Lung (tissue), 12 donors: ENCODE data around the gene STX4. TPM values are rescaled to one million over a fixed set of nuclear protein-coding genes. Genes with fewer than 3 reads are reported as not detected.
A peak's percentile ranks its signal among the peaks of the same experiment; 100 is the strongest.

Source experiments
- ATAC-seq: fragments of 200-7000 bp; cut with Tn5 transposase; one replicate; pipeline ENCODE4 v1.9.1; 2020; ENCODE audit warnings: moderate number of reproducible peaks; ENCODE audit not compliant: insufficient read depth, low FRiP score
- DNase-seq, 3 donors: peaks; one replicate each; pipeline ENCODE4 v3.0.0-alpha.2; 2013 to 2017
- H3K27ac ChIP-seq, 2 donors: one replicate each; pipeline ENCODE4 v1.5.1; 2013; ENCODE audit warnings: mild to moderate bottlenecking in 2 of 2, moderate library complexity in 2 of 2, control low read depth in 1 of 2, inconsistent platforms in 1 of 2, low read depth in 1 of 2, low read length in 1 of 2
- H3K27me3 ChIP-seq, 3 donors: one replicate each; pipeline ENCODE4 v1.5.1; 2013; ENCODE audit warnings: low read length in 2 of 3; ENCODE audit not compliant: control insufficient read depth in 3 of 3, insufficient read depth in 3 of 3
- H3K36me3 ChIP-seq, 4 donors: one replicate each; pipeline ENCODE4 v1.5.1; 2013; ENCODE audit warnings: low read length in 4 of 4, mild to moderate bottlenecking in 1 of 4, moderate library complexity in 1 of 4; ENCODE audit not compliant: control insufficient read depth in 4 of 4, insufficient read depth in 4 of 4
- H3K4me1 ChIP-seq, 5 donors: one replicate each; pipeline ENCODE4 v1.5.1; 2013; ENCODE audit warnings: low read length in 5 of 5, mild to moderate bottlenecking in 2 of 5, moderate library complexity in 1 of 5; ENCODE audit not compliant: control insufficient read depth in 5 of 5, insufficient read depth in 5 of 5
- H3K4me3 ChIP-seq: one replicate; pipeline ENCODE4 v1.5.1; 2013; ENCODE audit warnings: mild to moderate bottlenecking, control low read depth, moderate library complexity
- H3K9ac ChIP-seq, 2 donors: one replicate each; pipeline ENCODE4 v1.5.1; 2013; ENCODE audit warnings: low read length in 2 of 2, control low read depth in 1 of 2; ENCODE audit not compliant: insufficient read depth in 1 of 2
- H3K9me3 ChIP-seq, 4 donors: one replicate each; pipeline ENCODE4 v1.5.1; 2013; ENCODE audit warnings: low read length in 3 of 4, mild to moderate bottlenecking in 1 of 4, moderate library complexity in 1 of 4; ENCODE audit not compliant: control insufficient read depth in 4 of 4, insufficient read depth in 3 of 4
- CTCF ChIP-seq: IDR thresholded peaks from 2 replicates; pipeline ENCODE4 v1.5.1; 2012; ENCODE audit warnings: mild to moderate bottlenecking; ENCODE audit errors: control extremely low read depth, extremely low read depth
- WGBS, 2 donors: extraction: QIAGEN DNeasy Blood & Tissue Kit; methylation state at CpG; one replicate each; pipeline ENCODE4 v1.1.7; 2013; 5-methylcytosine and 5-hydroxymethylcytosine counted together
- polyA plus RNA-seq, 2 donors: library from polyadenylated mRNA; stranded (reverse); fragments of 200-250 nt; gene quantifications; one replicate each; pipeline ENCODE4 v1.2.1, GENCODE V29; 2013
- total RNA-seq, 2 donors: library from RNA; depleted of rRNA in 1 of 2; stranded (reverse); fragments of >200 nt in 1 of 2; gene quantifications; one replicate each; pipeline ENCODE4 v1.2.1, GENCODE V29; 2014 to 2021
- donor health status: control.
- donor health status: control.
- donor health status: Bipolar disorder and iron deficiency.
- donor health status: healthy.
- donor health status: DM: yes; HTN: yes; CAD: no.

The STX4 gene
- total and polyA plus RNA-seq, 4 donors, result 41.6 to 98.3 (median 85.7) TPM

DNA sequence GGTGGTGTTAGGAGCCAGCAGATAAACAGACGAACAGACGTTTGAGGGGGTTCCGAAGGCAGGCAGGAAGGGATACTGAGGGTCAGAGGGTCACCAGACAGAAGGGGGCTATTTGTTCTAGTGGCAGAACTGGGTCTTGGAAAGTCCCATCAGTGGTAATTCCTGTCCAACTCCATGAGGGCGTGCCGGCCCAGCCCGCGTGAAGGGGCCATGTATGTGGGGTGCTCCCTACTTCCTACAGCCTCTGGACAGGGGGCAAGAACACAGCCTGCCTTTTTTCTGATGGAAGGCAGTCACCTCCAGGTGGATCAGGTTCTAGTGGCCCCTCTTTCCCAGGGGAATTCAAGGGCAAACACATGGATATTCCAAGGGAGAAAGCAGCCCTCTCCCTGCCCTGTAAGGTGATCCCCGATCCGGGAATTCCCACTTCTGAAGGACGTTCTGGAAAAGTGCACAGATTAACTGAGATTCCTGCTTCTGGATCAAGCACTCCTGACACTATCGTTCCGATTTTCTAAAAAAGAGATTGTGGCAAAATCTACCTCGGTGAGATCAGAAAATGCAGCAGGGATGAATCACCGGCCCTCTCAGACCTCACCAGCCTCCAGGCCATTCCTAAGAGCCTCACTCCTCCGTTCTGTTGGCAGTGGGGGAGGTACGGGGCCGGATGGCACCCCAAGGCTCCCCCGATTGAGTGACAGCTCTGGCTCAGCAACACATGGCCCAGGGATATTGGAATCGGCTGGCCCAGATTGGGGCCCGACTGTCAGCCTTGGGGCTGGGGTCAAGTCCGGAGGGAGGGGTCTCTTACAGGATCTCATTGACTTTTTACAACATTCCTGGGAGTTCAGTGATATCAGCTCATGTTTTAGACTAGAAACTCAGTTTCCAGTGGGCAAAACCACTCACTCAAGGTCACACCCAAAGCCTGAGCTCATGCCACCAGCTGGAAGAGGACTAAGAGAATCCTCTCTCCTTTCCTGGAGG lies 35.3 kb upstream of the STX4 start:
- 58 to 79% methylated on average over 21 of the region's 21 CpGs for WGBS, 2 donors
- peak; percentile 61 for ATAC-seq
- no peaks in the 10 kb centered on the region for H3K36me3 ChIP-seq

DNA sequence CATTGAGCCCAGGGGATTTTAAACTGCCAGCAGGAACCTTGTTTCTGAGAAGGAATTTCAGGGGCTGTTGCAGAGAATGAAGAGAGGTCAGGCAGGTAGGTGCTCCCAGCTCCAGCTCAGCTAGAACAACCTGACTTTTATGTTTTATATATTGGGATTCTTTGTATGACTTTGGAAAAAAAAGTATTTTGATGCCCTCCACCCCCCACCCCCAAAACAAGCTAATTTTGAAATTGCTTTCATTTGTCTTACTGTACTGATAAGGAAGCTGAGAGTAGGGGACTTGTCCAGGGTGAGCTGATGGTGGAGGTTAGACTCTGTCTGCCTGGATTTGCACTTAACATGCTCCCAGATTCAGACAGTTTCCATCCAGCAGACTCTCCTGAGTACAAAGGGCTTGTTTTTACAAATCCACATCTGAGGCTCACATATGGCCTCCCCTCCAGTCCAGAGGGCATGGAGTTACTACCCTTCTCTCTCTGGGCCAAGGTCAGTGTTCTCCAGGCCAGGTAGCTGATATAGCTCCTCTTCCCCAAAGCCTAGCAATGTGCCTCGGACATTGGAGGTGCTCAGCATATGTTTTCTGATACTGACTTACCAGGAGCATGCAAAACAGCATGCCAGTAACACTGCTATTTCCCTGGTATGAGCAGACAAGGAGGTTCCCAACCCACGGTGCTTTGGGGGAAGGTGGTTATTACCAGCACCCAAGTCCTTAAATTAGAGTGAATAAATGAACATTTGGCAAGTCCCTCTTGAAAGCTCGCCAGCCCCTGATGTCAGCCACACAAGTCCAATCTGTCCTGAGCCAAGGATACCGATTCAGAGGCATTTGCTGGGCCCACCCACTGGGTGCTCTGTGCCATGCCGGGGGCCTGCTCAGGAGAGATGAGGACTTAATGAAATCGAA lies 34.3 kb upstream of the STX4 start:
- Histone ChIP-seq H3K27ac (no peak overlapping the region), H3K27me3 (peaks cover 0 to 19% (median 6%) of the 10 kb centered on the region in 3 donors)
- TF ChIP-seq CTCF, result no peak

More for the DNA sequence above, 35.3 kb upstream of the STX4 start:
- no peak for TF ChIP-seq CTCF
- H3K27ac ChIP-seq, result no peak overlapping the region
- H3K9me3 ChIP-seq, result no peaks in the 10 kb centered on the region
- no peak overlapping the region for H3K4me3 ChIP-seq
- DNase-seq, result no peak
- peaks cover 0 to 19% (median 6%) of the 10 kb centered on the region in 3 donors for H3K27me3 ChIP-seq
- peaks cover 0 to 5% (median 4%) of the 10 kb centered on the region in 5 donors for H3K4me1 ChIP-seq
- no peak overlapping the region for H3K9ac ChIP-seq

GRCh38 chr16:31000671-31001382 lies 32.5 kb upstream of the STX4 start:
- Histone ChIP-seq H3K9ac (no peak overlapping the region), H3K9me3 (no peaks in the 10 kb centered on the region), H3K36me3 (no peaks in the 10 kb centered on the region), H3K4me1 (peaks cover 0 to 5% (median 4%) of the 10 kb centered on the region in 5 donors), H3K27me3 (peaks cover 0 to 20% (median 6%) of the 10 kb centered on the region in 3 donors), H3K4me3 (no peak overlapping the region), H3K27ac (no peak overlapping the region)
- ATAC-seq (no peak), DNase-seq (no peak)
- TF ChIP-seq CTCF, result no peak
- WGBS, 2 donors, result 81 to 84% methylated on average over 19 of the region's 19 CpGs

More for the DNA sequence above, 34.3 kb upstream of the STX4 start:
- 75 to 89% methylated on average over 6 of the region's 6 CpGs for WGBS, 2 donors
- no peaks in the 10 kb centered on the region for H3K36me3 ChIP-seq
- ATAC-seq (no peak), DNase-seq (no peak)
- no peak overlapping the region for H3K9ac ChIP-seq
- H3K9me3 ChIP-seq, result no peaks in the 10 kb centered on the region
- H3K4me1 ChIP-seq, result peaks cover 0 to 5% (median 4%) of the 10 kb centered on the region in 5 donors
- H3K4me3 ChIP-seq, result no peak overlapping the region
